Measurements from ENCODE around the gene GPS1. TPM values are rescaled to one million over a fixed set of nuclear protein-coding genes. Genes with fewer than 3 reads are reported as not detected.

Gene GPS1
- total RNA-seq, 3 donors from 2014 or later (not counting 1 experiment from before 2014, with no cell fraction given), result 78.9 to 87.6 (median 85.3) TPM

- TF ChIP-seq CTCF (IDR thresholded peaks at IDR 0.05), result no peak
- Histone ChIP-seq H3K27me3 (ENCODE audit: control insufficient read depth, insufficient read depth, low read length) (no peaks in the 10 kb centered on the region), H3K4me3 (ENCODE audit: low read length) (no peak overlapping the region), H3K4me1 (ENCODE audit: control insufficient read depth, insufficient read depth, low read length) (no peaks in the 10 kb centered on the region), H3K36me3 (ENCODE audit: control insufficient read depth, insufficient read depth, low read length) (peaks cover 47% of the 10 kb centered on the region), H3K27ac (ENCODE audit: low read length) (no peak overlapping the region), H3K9me3 (ENCODE audit: control insufficient read depth, insufficient read depth, low read length) (no peaks in the 10 kb centered on the region)
- Mint-ChIP-seq H3K9me3 (no peaks in the 10 kb centered on the region), H3K27me3 (ENCODE audit: low read depth in 2 of 2) (no peaks in the 10 kb centered on the region), H3K27ac (no peak overlapping the region), H3K36me3 (no peaks in the 10 kb centered on the region), H3K4me1 (no peaks in the 10 kb centered on the region), H3K4me3 (no peak overlapping the region)
- no peak for DNase-seq
- ATAC-seq, result no peak
- WGBS (ENCODE audit: insufficient coverage), result 95% methylated on average over 19 of the region's 20 CpGs
- intact Hi-C loops (cut with micrococcal nuclease), result no loop called here
These were observed 29.8 kb downstream of the GPS1 start for GRCh38 chr17:82081546-82081945.

- no peak overlapping the region for H3K4me3 Mint-ChIP-seq
- H3K4me1 ChIP-seq (ENCODE audit: control insufficient read depth, insufficient read depth, low read length), result no peaks in the 10 kb centered on the region
- ATAC-seq, result no peak
- intact Hi-C loops (cut with micrococcal nuclease), result no loop called here
- TF ChIP-seq CTCF (IDR thresholded peaks at IDR 0.05), result no peak
- WGBS (ENCODE audit: insufficient coverage), result 96% methylated on average over 22 of the region's 22 CpGs
- no peaks in the 10 kb centered on the region for H3K4me1 Mint-ChIP-seq
- H3K27ac ChIP-seq (ENCODE audit: low read length), result no peak overlapping the region
- no peaks in the 10 kb centered on the region for H3K36me3 Mint-ChIP-seq
- no peaks in the 10 kb centered on the region for H3K27me3 Mint-ChIP-seq (ENCODE audit: low read depth in 2 of 2)
- no peak overlapping the region for H3K27ac Mint-ChIP-seq
- no peaks in the 10 kb centered on the region for H3K9me3 ChIP-seq (ENCODE audit: control insufficient read depth, insufficient read depth, low read length)
- H3K36me3 ChIP-seq (ENCODE audit: control insufficient read depth, insufficient read depth, low read length), result peaks cover 51% of the 10 kb centered on the region
- H3K9me3 Mint-ChIP-seq, result no peaks in the 10 kb centered on the region
- H3K4me3 ChIP-seq (ENCODE audit: low read length), result no peak overlapping the region
- DNase-seq, result no peak
- no peaks in the 10 kb centered on the region for H3K27me3 ChIP-seq (ENCODE audit: control insufficient read depth, insufficient read depth, low read length)
These were observed 30.3 kb downstream of the GPS1 start for GRCh38 chr17:82081966-82082365.

GRCh38 chr17:82082456-82082855 is 30.8 kb downstream of the GPS1 start:
- intact Hi-C loops (cut with micrococcal nuclease), result no loop called here
- no peak for ATAC-seq
- Histone ChIP-seq H3K27me3 (ENCODE audit: control insufficient read depth, insufficient read depth, low read length) (no peaks in the 10 kb centered on the region), H3K9me3 (ENCODE audit: control insufficient read depth, insufficient read depth, low read length) (no peaks in the 10 kb centered on the region), H3K27ac (ENCODE audit: low read length) (no peak overlapping the region), H3K36me3 (ENCODE audit: control insufficient read depth, insufficient read depth, low read length) (peaks cover 52% of the 10 kb centered on the region), H3K4me3 (ENCODE audit: low read length) (no peak overlapping the region), H3K4me1 (ENCODE audit: control insufficient read depth, insufficient read depth, low read length) (no peaks in the 10 kb centered on the region)
- Mint-ChIP-seq H3K27ac (no peak overlapping the region), H3K4me1 (no peaks in the 10 kb centered on the region), H3K9me3 (no peaks in the 10 kb centered on the region), H3K4me3 (no peak overlapping the region), H3K27me3 (ENCODE audit: low read depth in 2 of 2) (no peaks in the 10 kb centered on the region), H3K36me3 (no peaks in the 10 kb centered on the region)
- DNase-seq, result no peak
- 92% methylated on average over 19 of the region's 19 CpGs for WGBS (ENCODE audit: insufficient coverage)
- TF ChIP-seq CTCF (IDR thresholded peaks at IDR 0.05), result no peak

GRCh38 chr17:82083009-82083408 is 31.3 kb downstream of the GPS1 start:
- intact Hi-C loops (cut with micrococcal nuclease), result no loop called here
- DNase-seq (no peak), ATAC-seq (no peak)
- Histone ChIP-seq H3K27me3 (ENCODE audit: control insufficient read depth, insufficient read depth, low read length) (no peaks in the 10 kb centered on the region), H3K36me3 (ENCODE audit: control insufficient read depth, insufficient read depth, low read length) (peaks cover 56% of the 10 kb centered on the region), H3K4me3 (ENCODE audit: low read length) (no peak overlapping the region), H3K27ac (ENCODE audit: low read length) (no peak overlapping the region), H3K4me1 (ENCODE audit: control insufficient read depth, insufficient read depth, low read length) (no peaks in the 10 kb centered on the region), H3K9me3 (ENCODE audit: control insufficient read depth, insufficient read depth, low read length) (no peaks in the 10 kb centered on the region)
- no peak overlapping the region for H3K27ac Mint-ChIP-seq
- no peaks in the 10 kb centered on the region for H3K4me1 Mint-ChIP-seq
- no peak overlapping the region for H3K4me3 Mint-ChIP-seq
- H3K36me3 Mint-ChIP-seq, result no peaks in the 10 kb centered on the region
- 97% methylated on average over 24 of the region's 24 CpGs for WGBS (ENCODE audit: insufficient coverage)
- no peaks in the 10 kb centered on the region for H3K27me3 Mint-ChIP-seq (ENCODE audit: low read depth in 2 of 2)
- TF ChIP-seq CTCF (IDR thresholded peaks at IDR 0.05), result no peak
- H3K9me3 Mint-ChIP-seq, result no peaks in the 10 kb centered on the region
